H1 (cell line): Measurements from ENCODE around the gene NFKBIE. TPM values are rescaled to one million over a fixed set of nuclear protein-coding genes. Genes with fewer than 3 reads are reported as not detected.

ENCODE experiments used
- NRF1 ChIP-seq: IDR thresholded peaks from 2 replicates; pipeline ENCODE4 v1.6.1; 2011; ENCODE audit warnings: mild to moderate bottlenecking, low read depth, low read length, improper control_type of control experiment
- polyA plus RNA-seq, 7 experiments: library from polyadenylated mRNA; depleted of rRNA in 3 of 7; stranded (reverse) in 5 of 7; unstranded in 2 of 7; fragments of >200 nt in 5 of 7; fragments of 200-250 nt in 2 of 7; gene quantifications; 1 replicate in 5 of 7; 2 replicates in 1 of 7; 4 replicates in 1 of 7; pipeline versions ENCODE4 v1.2.1 to v1.2.3, GENCODE V29; 2011 to 2013; ENCODE audit warnings: missing spikeins in 2 of 7, mixed read lengths in 2 of 7
- total RNA-seq: library from RNA; stranded (reverse); fragmentation: NEBNext Ultra II Directional; extraction: Animal tissue kit (Norgen Biotek cat#: 25700); gene quantifications from 2 replicates; pipeline ENCODE4 v1.2.1, GENCODE V29; 2021

Gene NFKBIE
- total and polyA plus RNA-seq, 2 of the 8 experiments (the other 6 are each of a cell fraction or from before 2014, with no cell fraction given): 13.5 to 19.2 TPM

DNA sequence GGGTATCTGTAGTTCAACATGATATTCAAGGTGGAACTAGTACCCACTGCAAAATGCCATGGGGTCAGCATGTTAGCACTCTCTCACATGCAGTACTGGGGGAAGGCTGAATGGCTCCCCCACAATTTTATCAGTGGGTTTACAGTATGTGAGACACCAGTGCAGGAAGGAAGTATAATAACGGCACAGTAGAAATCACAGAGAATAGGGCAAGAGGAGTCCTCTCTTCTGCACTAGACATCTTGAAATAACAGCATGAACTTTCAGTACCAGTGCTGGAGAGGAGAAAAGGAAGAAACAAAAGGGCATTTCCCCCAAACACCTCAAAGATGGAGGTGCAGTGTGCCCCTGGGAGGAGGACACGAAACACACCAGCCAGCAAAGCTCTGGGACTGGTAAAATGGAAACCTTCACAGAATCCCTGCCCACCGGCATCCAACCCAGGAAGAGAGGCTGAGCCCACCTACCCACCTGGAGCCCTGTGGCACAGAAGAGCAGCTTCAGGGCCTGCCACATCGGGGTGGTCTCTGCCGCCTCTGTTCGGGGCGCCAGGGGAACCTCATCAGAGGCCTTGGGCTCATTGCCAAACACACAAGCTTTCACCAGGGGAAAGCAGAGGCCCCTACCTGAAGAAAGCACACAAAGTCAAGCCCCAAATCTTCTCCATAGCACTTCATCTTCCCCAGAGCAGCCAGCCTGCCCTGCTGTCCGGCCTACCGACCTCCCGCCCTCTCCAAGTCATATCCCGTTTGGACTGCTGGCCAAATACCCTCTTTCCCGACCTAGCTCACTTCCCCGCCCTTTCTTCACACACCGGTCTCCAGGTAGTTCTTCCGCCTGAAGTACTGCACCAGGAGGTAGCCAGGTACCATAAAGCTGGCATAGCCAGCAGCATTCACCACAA, 9.2 kb downstream of the NFKBIE start (continued):
- no peak for TF ChIP-seq NRF1
- TF ChIP-seq, all 59 proteins: peak for 2
